Cardiac fibroblast (primary cell): ENCODE data around the gene COL18A1.

Experiments used
- DNase-seq, 2 donors: peaks; one replicate each; pipeline versions ENCODE4 v3.0.0 to v3.0.0-alpha.2; 2010; ENCODE audit warnings: low read depth in 2 of 2
- H3K4me3 ChIP-seq, 2 donors: replicated peaks in 1 of 2; 1 replicate in 1 of 2; 2 replicates in 1 of 2; pipeline ENCODE4 v1.5.1; 2011; ENCODE audit warnings: low read depth in 2 of 2, low read length in 2 of 2, mild to moderate bottlenecking in 2 of 2, moderate library complexity in 1 of 2
- CTCF ChIP-seq: IDR thresholded peaks from one replicate; pipeline ENCODE4 v1.5.1; 2011; ENCODE audit warnings: low read depth, mild to moderate bottlenecking, low read length, inconsistent platforms

The COL18A1 gene

DNA sequence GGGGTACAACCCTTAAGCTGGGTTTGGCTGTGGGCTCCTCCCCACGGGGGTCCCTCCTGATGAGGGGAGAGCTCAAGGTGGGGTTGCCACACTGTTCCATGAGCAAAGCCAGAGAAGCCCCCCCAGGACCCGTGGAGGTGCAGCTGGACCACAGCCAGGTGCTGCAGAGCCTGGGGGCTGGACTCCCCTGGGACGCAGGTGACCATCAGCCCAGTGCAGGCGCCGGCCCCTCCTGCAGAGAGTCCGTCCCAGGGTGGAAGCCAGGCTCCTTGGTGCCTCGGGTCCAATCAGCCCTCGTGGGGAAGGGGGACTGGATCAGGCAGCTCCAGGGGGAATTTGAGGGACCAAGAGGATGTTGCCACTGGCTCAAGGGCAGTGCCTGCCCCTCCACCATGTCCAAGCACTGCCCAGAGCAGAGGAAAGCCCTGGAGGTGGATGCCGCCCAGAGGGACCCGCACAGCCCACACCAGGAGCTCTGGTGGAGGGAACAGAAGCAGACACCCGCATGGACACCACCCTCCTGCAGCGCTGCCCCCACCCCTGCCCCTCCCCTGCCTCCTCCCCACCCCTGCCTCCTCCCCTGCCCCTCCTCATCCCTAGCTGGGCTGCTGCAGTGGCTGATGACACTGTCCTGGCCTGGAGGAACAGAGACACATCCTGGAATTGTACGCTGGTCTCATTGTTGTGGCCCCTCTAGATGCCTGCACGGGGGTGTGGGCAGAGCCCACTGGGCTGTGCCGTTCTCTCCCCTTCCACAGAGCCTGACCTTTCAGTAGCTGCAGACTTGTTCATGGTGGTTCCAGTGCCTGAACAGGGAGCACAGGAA lies 30.8 kb upstream of the COL18A1 start:
- no peak for DNase-seq
- TF ChIP-seq CTCF, result no peak
- H3K4me3 ChIP-seq, result no peak overlapping the region

- no peak for TF ChIP-seq CTCF
Measured at GRCh38 chr21:45374826-45375455, 30.0 kb upstream of the COL18A1 start.

DNA sequence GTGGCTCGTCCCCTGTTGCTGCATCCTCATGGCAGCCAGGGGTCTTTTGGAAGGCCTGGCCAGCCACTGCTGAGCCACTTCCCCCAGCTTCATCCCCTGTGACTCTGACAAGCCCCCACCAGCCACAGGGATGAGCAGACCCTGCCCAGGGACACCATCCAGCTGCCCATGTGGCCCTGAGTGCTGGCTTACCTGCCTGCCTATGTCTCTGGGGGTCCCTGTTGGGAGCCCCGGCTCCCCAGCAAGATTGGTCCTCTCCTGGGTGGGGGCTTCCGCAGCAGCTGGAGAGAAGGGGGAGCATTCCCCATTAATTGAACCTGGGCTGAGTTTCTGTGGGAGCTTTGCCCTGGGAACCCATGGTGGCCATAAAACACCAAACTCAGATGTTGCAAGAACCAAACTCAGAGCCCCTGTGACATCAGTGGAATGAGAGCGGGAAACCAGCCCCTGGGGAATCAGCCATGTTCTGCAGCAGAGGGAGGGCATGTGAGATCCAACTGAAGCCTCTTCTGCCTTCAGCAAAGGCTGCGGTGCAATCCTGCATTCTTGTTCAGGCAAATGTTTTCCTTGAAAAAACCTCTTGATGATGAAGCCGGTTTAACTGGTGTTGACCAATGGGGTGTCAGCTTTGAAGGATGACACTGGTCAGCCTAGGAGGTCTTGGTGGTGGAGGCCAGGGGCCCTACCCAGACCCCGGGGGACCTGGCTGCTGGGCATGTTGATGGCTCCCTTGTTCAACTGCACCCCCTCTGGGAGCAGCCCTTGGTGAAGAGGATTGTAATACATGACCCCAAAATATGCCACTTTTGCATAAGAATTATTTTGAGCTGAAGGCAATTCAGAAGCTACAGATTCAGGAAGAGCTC lies 28.3 kb upstream of the COL18A1 start:
- no peak overlapping the region for H3K4me3 ChIP-seq
- peak in 1 of 2 donors; percentile 38 for DNase-seq
- no peak for TF ChIP-seq CTCF

More at GRCh38 chr21:45374826-45375455, 30.0 kb upstream of the COL18A1 start:
- H3K4me3 ChIP-seq, result no peak overlapping the region
- DNase-seq, result no peak

- no peak overlapping the region for H3K4me3 ChIP-seq
- DNase-seq, result no peak
- TF ChIP-seq CTCF, result no peak
Measured at GRCh38 chr21:45377325-45377709, 27.6 kb upstream of the COL18A1 start.

- no peak for DNase-seq
- H3K4me3 ChIP-seq, result no peak overlapping the region
- TF ChIP-seq CTCF, result no peak
Measured at GRCh38 chr21:45377866-45378257, 27.1 kb upstream of the COL18A1 start.

DNA sequence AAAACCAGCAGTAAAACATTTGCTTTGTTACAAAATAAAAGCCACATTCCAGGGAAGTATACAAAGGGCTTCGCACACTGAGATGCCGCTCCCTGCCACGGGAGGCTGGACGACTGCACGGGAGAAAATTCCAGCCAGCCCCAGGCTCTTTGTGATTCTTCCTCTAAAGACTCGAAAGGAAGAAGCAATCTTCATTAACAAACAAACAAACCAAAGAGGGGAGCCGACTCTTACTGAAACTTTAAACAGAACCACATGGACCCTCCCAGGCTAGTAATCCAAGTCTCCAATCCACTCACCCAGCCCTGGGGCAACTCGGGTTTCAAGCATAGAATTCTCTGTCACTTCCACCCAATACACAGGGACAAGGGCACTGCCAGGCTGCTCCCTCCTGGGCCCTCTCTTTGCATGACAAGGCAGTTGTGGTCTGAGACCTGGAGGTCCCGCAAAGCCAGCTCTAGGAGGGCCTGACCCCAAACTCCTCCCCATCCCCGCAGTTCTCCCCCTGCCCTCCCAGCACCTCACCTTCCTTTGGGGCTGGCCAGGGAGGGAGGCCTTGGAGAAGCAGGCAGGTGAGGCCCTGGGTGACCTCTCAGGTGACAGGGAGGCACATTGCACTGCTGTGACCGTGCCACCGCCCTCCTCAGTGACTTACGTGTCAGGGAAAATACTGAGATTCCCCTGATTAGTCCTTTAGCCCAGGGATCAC lies 26.6 kb upstream of the COL18A1 start:
- no peak for TF ChIP-seq CTCF
- H3K4me3 ChIP-seq, result no peak overlapping the region
- DNase-seq, result no peak
